ENCODE results near the gene DNAJC11.
"Not testable (repeated sequence)": the region's sequence is repeated elsewhere in the genome, so short reads cannot be mapped to it uniquely, and the experiment has no call there.

The DNAJC11 gene

GRCh38 chr1:6622396-6623152 is 79.0 kb downstream of the DNAJC11 start:
- DNase-seq = no peak

GRCh38 chr1:6621429-6622391 is 79.9 kb downstream of the DNAJC11 start:
- DNase-seq = no peak

GRCh38 chr1:6619045-6619444 is 82.6 kb downstream of the DNAJC11 start:
- no peak for DNase-seq

GRCh38 chr1:6614929-6615785 is 86.5 kb downstream of the DNAJC11 start:
- no peak for DNase-seq

GRCh38 chr1:6614019-6614928 is 87.3 kb downstream of the DNAJC11 start:
- DNase-seq = peak; percentile 56

- DNase-seq = peak; percentile 100
Observed at GRCh38 chr1:6613361-6614018, 88.1 kb downstream of the DNAJC11 start, which contains the start of gene PHF13. PHF13 (plus strand) TSS chr1:6613731; CDS start chr1:6614067, 336 bp downstream.

GRCh38 chr1:6612641-6613360 is 88.8 kb downstream of the DNAJC11 start:
- peak; percentile 34 for DNase-seq

- DNase-seq = no peak
Observed at GRCh38 chr1:6603915-6604558, 97.6 kb downstream of the DNAJC11 start.

DNA sequence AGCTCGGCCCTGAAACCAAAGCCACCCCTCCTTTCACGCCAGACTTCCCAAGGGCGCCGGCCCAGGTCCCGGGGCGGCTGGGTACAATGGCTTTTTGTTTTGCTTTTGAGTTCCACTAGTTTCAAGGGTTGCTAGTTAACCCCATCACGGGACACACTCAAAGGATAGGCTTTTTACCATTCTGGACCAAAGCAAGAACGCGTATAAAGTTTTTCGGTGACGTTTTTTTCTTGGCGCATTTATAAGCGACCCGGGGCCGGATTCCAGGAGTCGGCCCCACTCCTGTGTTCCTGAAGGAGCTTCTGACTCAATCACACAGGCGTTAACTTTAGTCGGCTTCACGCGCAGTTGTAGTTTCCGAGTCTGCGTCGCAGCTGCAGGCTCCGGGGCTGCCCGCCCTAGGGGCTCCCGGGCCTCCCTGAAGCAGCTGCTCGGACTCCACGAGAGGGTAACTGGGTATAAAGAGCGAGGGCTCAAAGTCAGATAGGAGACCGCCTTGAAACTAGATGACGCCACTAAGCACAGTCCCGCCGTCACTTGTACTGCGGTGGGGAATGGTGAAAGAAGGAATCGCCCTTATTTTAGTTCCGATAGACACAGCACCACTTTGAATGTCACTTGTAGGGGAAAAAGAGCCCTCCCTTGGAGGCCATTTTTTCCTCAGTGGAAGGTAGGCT is 98.2 kb downstream of the DNAJC11 start:
- peak; percentile 57 for DNase-seq

GRCh38 chr1:6602669-6603237 is 98.9 kb downstream of the DNAJC11 start, which contains the start of gene KLHL21:
KLHL21 (minus strand) TSS chr1:6602869; CDS start chr1:6602817, 52 bp downstream.
- peak; percentile 86 for DNase-seq

GRCh38 chr1:6601923-6602668 is 99.5 kb downstream of the DNAJC11 start:
- no peak for DNase-seq

DNA sequence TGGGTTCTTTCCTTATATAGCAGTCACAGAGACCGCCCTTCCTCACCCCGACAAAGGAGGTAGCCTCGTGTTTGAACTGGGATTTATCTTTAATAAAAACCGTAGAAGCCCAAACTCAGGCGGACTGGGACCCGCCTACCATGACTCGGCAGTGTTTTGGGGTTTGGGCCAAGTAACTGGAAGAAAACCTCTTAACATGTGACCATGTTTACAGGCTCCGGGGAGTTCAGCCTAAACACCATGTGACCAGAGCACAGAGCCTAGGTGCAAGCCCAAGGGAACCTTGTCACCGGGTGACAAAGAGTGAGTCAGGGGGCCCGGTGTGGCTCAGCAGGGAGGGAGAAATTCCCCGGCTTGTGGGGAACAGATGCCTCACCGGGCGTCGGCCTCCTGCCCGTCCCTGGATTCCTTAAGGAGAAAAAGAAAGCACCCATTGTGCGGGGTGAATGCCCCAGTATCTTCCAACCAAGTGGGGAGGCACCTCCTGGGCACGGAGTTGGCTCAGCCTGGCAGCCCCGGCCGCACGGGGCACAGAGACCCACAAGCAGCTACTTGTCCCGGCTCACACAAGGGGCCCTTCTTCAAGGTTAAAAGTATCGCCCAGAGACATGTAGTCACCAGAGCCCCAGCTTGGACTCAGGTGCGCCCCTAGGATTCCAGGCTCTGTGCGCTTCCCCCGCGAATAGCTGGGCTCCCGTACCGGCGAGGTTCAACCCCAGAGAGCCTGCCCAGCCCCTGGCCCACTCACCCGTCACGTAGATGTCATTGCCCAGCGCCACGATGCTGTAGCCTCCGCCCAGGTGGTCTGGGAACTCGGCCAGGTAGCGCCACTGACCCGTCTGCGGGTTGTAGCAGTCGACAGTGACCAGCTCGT is 100.3 kb downstream of the DNAJC11 start:
- peak; percentile 92 for DNase-seq

DNA sequence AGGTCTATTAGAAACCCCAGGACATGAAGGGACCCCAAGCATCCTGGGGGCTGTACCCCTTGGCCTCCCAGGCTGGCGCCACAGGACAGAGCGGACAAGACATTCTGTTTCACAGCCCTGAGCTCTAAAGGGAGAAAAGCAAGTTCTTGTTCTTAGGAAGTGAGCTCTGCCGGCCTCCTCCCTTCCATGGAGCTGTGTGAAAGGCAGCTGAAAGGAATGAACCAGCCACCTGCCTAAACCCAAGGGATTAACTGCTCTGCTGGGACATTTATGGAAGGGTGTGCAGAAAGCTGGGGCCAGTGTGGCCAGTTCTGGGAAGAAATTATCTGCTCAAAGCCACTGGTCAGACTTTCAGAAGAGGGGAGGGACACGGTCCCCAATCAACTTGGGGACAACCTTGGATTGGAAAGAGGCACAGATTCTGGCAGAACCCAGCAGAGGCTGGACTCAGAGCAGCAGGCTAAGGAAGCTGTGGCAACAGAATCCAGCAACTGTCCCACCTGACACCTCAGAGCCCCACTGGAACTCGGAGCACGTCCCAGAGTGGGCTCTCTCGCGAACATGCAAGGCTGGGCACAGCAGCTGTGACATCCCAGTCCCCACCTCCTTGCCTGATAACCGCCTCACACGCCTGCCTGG is 101.1 kb downstream of the DNAJC11 start:
- DNase-seq = no peak

GRCh38 chr1:6599991-6600390 is 101.6 kb downstream of the DNAJC11 start:
- DNase-seq = not testable (repeated sequence)

DNA sequence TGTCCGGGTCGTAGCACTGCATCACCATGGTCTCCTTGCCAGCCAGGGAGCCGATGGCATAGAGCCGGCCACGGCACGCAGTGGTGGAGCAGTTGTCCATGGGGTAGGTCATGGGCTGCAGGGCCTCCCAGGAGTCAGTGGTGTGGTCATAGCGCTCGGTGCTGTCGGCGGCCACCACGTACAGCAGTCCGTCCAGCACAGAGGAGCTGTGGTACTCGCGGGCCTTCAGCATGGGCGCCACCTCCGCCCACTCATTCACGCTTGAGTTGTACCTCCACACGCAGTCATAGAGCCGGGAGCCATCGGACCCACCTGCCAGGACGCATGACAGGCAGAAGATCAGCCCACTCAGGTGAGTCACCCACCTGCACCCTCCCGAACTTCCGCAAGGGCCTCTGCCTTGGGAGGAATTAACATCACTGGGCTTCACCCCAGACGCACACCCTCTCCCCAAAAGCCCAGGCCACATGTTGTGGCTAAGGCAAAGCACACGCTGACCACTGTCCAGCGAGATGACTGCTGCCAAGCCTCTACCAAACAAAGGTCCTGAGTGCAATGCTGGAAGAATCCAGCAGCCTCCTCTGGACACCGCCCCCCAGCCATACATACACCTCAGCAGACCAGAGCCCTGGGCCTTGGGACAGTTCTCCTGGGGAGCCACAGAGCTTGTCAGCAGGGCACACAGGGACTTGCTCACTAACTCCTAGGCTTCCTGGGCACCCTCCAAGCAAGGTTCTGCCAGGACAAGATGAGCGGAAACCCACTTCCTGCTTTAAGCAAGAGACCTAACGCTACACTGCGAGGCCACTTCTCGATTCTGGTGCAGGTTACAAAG is 102.3 kb downstream of the DNAJC11 start:
- DNase-seq = peak; percentile 70

DNA sequence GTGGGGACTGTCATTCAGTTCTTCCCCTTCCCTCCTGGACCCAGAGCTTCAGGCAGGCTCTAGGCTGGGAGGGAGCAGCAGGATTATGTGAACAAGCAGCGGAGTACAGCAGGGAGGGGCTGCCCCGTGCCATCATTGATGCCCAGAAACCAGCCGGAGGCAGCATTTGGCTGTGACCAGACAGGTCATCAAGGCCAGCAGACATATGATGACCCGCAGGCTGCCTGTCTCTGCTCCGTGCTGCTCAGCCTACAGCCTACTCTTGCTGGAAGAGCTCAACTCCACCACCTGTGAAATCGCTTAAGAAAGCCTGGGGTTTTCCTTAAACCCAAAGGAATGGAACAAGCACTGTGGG is 103.9 kb downstream of the DNAJC11 start:
- DNase-seq = no peak

Measured in stimulated activated CD4-positive, alpha-beta T cell treated with anti-CD3 and anti-CD28 coated beads, Interleukin-4, amount 100 ng/mL, for 24 hours (primary cell).